ENCODE measurements around the gene MYB.
"Not testable (repeated sequence)": the region's sequence is repeated elsewhere in the genome, so short reads cannot be mapped to it uniquely, and the experiment has no call there.

The MYB gene

GRCh38 chr6:135164387-135164786, 16.7 kb upstream of the MYB start:
- not testable (repeated sequence) for DNase-seq

GRCh38 chr6:135165031-135165430, 16.1 kb upstream of the MYB start:
- no peak for DNase-seq

DNA sequence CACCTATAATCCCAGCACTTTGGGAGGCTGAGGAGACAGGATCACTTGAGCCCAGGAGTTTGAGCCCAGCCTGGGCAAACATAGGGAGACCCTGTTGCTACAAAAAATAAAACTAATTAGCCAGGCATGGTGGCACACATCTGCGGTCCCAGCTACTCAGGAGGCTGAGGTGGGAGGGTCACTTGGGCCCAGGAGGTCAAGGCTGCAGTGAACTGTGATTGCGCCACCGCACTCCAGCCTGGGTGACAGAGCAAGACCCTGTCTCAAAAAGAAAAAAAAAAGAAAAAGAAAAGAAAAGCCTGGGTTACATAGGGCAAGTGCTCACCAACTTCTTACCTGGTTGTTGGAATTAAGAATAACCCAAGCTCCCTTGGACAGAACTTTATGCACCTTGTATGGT, 14.6 kb upstream of the MYB start:
- no peak for DNase-seq

GRCh38 chr6:135167617-135168016, 13.5 kb upstream of the MYB start:
- DNase-seq: no peak

GRCh38 chr6:135168766-135169165, 12.3 kb upstream of the MYB start:
- DNase-seq: no peak

- no peak for DNase-seq
Observed at GRCh38 chr6:135170238-135170637, 10.9 kb upstream of the MYB start.

DNA sequence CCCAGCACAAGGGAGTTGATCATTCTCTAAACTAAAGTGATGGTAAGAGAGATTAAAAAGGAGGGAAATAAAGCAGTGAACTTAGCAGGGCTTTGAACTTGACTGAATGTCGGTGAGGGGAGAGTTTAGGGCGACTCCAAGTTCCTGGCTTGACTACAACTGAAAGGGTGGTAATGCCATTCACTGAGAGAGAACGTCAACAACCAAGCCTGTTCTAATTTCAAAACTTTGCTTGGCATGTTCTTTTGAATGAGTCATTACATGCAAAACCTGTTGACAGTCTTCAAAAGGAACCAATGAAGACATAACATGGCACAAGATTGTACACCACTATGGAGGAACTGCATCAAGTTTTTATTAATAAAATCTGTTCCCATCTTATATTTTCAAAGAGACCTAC, 10.3 kb upstream of the MYB start:
- no peak for DNase-seq

GRCh38 chr6:135173242-135173988, 7.7 kb upstream of the MYB start:
- DNase-seq: no peak

GRCh38 chr6:135173989-135174484, 7.1 kb upstream of the MYB start:
- DNase-seq: no peak

DNA sequence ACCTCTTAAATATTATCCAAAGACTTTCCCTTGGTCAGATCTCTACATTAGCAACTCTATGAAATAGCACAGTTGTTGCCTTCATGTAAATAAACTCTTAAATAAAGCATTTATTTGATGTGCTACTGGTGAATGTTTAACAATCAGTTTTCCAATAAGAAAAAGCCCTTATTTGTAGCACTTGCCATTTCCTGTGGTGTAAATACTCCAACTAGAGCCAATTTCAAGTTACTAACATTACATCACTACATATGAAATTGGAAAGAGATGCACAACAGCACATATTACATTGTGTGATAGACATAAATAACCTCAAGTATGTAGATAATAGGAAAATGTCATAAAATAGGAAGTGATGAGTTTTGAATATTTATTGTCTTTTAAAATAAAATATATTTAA, 5.0 kb upstream of the MYB start:
- no peak for DNase-seq

DNA sequence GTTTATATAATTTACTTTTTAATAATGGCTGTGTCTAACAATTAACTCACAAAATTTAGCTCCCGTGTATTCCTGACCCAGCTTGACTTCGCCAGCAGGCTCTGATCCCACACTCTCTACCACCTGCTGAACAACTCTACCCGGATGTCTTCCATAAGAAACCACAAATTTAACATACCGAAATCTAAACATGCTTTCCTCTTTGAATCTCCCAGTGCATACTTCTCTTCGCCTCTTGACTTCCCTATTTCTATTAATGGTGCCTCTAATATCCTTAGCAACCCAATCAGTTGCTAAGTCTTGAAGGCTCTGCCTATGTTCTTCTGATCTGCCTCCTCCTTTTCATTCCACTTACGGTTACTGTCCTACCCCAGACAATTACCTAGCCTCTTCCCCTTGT, 4.6 kb upstream of the MYB start:
- no peak for DNase-seq

DNA sequence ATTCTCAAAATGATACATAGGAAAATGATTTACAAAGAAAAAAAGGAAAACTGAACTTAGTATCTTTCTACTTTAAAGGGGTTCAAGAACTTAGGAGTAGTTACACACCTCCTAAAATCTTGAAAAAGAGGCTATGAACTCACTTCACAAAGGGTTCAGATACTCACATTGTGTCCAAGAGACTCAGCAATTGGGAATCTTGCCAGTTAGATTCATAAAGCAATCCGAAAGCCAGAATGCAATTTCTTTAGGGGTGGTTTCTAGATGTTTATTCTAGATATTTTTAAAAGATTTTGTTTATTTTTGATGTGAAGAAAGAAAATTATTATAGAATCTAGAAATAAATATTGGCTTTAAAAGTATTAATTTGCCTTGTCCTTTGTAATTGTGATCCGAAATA, 1.7 kb upstream of the MYB start:
- no peak for DNase-seq

DNA sequence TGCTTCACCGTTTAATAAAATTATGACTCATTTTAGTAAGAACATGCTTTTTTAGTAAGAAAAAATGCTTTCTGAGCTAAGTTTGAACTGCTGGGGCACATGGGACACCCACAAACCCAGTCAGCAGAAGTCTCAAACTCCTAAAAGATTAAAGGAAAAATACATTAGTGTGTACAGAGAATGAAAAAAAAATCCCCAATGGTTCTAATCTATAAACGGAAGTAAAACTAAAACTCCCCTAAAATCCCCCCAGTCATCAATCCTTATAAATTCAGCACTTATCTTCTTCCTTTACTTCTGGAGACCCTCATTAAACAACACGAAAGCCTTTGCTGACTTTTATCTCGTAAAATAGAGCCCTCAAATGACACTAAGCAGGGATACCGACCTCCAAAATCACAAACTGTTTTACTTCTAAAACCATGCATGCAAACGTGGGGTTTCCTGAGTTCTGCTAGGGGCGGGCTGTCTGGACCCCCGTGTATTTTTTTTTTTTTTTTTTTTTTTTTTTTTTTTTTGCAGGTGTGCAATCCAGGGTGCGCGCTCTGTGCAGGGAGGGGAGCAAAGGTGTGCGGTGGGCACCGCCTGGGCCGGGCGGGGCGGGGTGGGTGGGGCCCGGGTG, 1.1 kb upstream of the MYB start:
- no peak for DNase-seq

GRCh38 chr6:135181333-135182070, 394 bp downstream of the MYB start:
- peak; percentile 45 for DNase-seq

- no peak for DNase-seq
Observed at GRCh38 chr6:135182071-135183001, 1.2 kb downstream of the MYB start.

- no peak for DNase-seq
Observed at GRCh38 chr6:135183002-135183531, 2.0 kb downstream of the MYB start.

DNA sequence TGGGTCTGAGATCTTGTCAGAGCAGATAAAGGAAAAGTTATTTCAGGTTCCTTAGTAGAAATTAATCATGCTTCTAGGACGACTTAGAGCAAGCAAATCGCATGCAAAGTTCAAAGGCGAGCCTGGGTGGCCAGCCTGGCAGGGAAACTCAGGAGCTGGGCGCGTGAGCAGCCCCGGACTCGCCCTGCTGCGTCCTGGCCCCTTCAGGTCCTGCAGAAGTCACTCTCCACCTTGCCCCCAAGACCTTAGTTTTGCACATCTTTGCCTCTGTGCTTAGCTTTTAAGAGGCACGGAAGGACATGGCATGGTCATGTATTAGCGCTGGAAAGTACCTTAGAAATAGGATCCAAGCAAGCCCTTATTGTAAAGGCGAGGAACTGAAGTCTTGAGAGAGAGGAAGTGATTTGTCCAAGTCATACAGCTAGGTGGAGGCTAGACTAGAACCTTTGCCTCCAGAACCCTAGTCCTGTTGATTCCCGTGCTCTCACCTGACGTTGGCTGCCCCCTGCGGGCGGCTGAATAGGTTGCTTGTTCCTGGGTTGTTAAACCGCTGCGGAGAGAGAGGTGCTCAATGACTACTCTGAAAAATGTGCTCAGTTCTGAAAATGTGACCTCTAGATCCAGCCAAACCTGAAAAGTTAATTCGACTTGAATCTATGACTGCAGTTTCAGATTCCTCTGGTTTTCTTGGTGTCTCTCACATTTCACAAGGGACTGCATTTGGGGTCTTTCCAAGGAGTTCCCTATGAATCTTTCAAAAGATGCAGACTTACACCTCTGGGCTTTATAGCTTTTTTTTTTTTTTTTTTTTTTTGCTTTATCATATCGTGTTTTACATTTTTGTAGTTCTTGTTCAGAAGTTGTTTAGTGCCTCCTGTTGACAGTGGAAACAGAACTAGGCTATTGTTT, 2.7 kb downstream of the MYB start:
- DNase-seq: peak; percentile 51

DNA sequence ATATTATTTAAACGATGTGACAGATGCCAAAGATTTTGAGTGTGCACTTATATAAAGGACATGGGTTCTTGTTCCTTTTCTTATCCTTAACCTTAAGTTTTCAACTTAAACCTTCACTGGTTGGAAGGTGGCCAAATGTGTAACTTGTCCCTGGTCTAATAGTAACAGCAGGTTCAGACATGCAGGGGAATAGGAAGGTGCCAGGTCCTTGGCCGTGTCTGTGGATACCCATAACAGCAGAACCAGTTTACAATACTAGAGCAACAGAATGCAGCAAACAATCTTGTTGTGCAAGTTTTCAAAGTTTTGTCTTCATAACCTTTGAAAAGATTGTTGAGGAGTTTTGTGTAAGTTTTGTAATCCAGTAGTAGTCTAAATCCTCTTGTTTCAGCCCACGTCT, 4.4 kb downstream of the MYB start:
- DNase-seq: no peak

- no peak for DNase-seq
Observed at GRCh38 chr6:135186255-135186654, 5.1 kb downstream of the MYB start.

DNA sequence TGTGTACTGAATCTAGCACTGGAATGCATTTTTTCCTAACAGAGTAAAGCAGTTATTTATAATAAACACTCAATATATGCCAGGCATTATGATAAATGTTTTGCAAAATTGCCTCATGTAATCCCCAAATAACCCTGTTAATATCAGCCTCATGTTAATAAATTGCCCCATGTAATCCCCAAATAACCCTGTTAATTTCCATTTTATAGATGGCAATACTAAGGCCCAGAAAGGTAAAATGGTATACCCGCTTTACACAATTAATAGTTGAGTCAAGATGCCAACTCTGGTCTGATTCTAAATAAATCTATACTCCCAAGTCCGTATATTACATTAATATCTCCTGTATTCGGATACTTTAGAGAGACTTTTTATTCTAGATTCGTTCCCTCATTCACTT, 6.3 kb downstream of the MYB start:
- no peak for DNase-seq

GRCh38 chr6:135188718-135189117, 7.6 kb downstream of the MYB start:
- DNase-seq: no peak

Data from right forelimb (tissue), 1 donor.